Activated CD4-positive, CD25-positive, alpha-beta regulatory T cell (primary cell): ENCODE results near the gene AOC1.
"Not testable (repeated sequence)": the region's sequence is repeated elsewhere in the genome, so short reads cannot be mapped to it uniquely, and the experiment has no call there.

ENCODE experiments used
- DNase-seq, 4 experiments: peaks; one replicate each; lab custom pipeline; 2025; lab: John Stamatoyannopoulos, UW

AOC1 gene, protein sequence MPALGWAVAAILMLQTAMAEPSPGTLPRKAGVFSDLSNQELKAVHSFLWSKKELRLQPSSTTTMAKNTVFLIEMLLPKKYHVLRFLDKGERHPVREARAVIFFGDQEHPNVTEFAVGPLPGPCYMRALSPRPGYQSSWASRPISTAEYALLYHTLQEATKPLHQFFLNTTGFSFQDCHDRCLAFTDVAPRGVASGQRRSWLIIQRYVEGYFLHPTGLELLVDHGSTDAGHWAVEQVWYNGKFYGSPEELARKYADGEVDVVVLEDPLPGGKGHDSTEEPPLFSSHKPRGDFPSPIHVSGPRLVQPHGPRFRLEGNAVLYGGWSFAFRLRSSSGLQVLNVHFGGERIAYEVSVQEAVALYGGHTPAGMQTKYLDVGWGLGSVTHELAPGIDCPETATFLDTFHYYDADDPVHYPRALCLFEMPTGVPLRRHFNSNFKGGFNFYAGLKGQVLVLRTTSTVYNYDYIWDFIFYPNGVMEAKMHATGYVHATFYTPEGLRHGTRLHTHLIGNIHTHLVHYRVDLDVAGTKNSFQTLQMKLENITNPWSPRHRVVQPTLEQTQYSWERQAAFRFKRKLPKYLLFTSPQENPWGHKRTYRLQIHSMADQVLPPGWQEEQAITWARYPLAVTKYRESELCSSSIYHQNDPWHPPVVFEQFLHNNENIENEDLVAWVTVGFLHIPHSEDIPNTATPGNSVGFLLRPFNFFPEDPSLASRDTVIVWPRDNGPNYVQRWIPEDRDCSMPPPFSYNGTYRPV

GRCh38 chr7:150852371-150852905 is at the start of gene AOC1:
Gene AOC1 (plus strand): TSS chr7:150852517. CDS start chr7:150856471, 3,954 bp downstream.
- no peak for DNase-seq

DNA sequence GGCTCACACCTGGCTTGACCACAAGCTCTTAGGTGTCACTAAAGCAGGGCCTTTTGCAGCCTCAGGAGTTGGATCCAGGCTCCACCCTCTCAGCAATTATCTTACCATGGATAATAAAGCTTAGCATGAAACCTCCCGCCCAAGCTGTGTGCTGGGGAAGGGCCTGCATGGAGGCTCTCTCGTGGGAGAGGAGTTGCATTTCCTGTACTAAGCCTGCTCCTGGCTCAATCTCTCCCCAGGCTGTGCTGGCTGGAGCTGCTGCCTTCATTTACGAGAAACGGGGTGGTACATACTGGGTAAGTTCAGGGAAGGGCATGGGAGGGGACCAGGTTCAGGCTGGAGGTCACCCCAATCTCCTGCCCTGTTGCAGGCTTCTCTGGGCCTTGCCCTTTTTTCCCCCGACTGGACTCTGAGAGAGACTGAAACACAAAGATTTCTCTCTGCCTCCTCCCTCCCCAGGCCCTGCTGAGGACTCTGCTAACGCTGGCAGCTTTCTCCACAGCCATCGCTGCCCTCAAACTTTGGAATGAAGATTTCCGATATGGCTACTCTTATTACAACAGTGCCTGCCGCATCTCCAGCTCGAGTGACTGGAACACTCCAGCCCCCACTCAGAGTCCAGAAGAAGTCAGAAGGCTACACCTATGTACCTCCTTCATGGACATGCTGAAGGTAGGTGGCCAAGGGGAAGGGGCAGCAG is 49.0 kb upstream of the AOC1 start:
- no peak for DNase-seq

GRCh38 chr7:150804802-150805201 is 47.5 kb upstream of the AOC1 start:
- no peak for DNase-seq

DNA sequence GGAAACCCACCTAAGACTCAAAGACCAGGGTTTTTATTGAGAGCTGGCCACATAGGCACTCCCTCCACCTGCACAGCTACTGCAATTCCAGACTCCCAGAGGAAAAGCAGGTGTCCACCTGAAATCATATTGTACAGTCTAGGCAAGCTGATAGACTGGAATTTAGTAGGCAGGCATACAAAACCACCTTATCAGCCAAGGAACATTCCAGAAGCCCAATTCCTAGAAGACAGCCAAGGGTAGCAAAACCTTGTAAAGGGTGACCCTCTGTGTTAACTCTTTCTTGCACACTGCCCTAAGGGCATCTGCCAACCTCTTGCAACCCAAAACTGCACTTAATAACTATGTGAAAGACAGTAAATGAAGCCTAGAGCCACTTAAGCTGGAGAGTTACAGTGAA is 46.5 kb upstream of the AOC1 start:
- DNase-seq: no peak

DNA sequence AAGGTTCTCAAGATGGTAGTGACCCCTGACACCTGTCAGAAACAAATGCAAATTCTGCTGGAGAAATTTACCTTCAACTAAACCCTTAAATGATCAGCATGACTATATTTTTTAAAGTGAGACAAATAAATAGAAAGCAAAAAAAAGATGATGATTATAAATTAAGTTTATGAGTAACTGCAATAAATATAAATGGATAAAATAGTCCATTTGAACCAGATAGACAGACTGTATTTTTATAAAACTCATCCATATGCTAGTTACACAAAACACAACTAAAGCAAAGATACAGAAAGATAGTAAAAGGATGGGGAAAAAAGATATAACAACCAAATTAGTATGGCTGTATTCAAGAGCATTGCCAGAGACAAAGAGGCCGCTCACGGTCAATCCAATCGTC is 45.9 kb upstream of the AOC1 start:
- no peak for DNase-seq

DNA sequence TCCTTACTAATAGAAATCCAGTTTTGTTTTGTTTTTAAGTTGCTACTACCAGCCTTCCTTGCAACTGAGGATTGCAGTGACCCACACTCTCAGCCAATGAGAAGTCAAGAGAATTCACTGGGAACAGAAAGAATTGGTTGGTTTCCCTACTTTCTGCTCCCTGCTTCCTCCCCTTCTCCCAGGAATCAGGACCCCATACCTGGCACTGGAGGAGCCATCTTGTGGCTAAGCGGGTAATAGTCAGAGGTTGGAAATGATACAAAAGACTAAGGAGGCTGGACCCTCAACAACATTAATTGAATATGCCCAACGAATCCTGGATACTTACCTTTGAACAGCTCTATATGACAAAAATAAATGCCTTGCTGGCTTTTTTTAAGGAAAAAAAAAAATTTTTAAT is 45.5 kb upstream of the AOC1 start:
- DNase-seq: no peak

DNA sequence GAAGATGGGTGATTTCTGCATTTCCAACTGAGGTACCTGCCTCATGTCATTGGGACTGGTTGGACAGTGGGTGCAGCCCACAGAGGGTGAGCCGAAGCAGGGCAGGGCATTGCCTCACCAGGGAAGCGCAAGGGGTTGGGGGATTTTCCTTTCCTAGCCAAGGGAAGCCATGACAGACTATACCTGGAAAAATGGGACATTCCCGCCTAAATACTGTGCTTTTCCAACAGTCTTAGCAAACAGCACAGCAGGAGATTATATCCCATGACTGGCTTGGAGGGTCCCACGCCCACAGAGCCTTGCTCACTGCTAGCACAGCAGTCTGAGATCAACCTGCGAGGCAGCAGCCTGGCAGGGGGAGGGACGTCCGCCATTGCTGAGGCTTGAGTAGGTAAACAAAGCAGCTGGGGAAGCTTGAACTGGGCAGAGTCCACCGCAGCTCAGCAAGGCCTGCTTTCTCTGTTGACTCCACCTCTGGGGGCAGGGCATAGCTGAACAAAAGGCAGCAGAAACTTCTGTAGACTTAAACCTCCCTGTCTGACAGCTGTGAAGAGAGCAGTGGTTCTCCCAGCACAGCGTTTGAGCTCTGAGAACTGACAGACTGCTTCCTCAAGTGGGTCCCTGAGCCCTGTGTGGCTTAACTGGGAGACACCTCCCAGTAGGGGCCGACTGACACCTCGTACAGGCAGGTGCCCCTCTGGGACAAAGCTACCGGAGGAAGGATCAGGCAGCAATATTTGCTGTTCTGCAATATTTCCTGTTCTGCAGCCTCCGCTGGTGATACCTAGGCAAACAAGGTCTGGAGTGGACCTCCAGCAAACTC is 44.5 kb upstream of the AOC1 start:
- DNase-seq: not testable (repeated sequence)

DNA sequence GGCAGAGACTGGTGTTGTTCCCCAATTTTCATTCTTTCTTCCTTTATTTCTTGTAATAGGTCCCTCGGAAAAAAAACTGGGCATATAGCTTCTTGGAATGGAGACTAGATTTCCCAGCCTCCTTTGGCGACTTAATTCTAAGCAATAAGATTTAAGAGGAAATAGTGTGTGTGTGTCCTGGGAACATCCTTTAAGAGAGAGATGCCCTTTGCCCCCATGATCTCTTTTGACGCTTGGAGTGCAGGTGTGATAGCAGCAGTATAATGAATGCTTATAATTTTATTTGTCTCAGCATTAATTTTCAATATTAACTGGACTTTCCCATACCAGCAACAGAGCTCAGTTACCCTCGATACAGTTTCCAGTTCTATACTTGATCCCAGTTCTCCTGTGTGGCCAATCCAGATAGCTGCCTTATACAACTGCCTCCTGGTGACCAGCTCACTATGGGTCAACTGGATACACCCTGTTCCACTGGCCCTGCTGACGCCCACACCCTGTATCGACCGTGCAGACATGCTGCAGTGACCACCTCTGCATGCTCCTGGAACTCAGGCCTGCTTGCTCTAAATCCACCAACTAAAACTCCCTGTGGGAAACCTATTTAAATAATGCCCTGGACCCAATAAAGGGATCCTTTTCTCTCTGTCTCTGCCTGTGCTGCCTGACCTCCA is 37.9 kb upstream of the AOC1 start:
- DNase-seq: no peak

DNA sequence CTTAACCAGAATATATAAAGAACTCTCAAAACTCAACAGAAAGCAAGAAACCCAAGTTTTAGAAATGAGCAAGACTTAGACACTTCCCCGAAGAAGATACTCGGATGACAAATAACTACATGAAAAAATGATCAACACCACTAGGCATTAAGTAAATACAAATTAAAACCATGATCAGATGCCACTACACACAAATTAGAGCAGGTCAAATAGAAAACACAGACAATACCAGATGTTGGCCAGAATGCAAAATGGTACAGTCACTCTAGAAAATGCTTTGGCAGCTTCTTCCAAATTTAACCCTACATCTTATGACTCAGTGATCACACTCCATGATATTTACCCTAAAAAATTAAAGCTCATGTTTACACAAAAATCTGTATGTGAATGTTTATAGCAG is 33.3 kb upstream of the AOC1 start:
- no peak for DNase-seq

DNA sequence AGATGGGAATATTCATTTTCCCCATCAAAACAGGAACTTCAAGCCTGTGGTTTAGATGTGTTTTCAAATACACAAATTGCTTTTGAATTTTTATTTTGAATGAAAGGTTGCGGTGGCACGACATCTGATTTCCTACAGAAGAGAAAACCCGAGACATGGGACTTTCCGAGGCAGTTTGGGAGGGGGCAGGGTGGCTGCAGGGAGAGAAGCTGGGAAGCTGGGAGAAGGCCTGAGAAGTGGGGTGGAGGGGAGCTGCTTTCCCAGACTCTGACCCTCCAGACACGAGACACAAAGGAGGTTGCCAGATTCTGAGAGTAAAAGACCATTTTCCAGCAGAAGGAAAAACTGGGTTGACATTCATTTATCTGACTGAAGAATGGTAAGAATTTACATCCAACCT is 32.2 kb upstream of the AOC1 start:
- no peak for DNase-seq

DNA sequence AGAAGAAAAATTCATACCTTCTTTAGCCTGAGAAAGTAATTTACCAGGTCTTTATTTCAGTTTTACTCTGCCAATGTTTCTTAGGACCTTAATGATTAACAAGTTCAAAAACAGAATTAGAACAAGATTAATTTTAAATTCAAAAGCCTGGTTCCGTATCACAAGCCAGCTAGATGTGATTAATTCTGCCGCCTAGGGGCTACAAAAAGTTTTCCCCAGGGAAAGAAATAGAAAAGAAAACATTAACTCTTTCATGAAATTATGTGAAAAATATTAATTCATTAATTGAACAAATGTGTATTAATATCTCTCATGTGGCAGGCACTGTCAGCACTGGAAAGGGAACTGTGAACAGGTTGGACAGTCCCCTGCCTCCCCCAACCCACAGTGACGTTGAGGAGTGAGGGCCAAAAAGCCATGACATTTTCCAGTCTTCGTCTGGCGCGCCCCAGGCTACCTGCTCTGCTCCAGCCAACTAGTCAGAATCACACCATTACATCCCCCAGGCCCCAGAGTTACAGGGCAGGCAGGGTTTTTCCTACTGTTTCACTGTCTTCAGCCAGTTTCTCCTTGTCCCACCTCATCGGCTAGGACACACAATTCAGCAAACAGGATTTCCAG is 31.6 kb upstream of the AOC1 start:
- DNase-seq: no peak

GRCh38 chr7:150823043-150823442 is 29.3 kb upstream of the AOC1 start:
- DNase-seq: no peak

DNA sequence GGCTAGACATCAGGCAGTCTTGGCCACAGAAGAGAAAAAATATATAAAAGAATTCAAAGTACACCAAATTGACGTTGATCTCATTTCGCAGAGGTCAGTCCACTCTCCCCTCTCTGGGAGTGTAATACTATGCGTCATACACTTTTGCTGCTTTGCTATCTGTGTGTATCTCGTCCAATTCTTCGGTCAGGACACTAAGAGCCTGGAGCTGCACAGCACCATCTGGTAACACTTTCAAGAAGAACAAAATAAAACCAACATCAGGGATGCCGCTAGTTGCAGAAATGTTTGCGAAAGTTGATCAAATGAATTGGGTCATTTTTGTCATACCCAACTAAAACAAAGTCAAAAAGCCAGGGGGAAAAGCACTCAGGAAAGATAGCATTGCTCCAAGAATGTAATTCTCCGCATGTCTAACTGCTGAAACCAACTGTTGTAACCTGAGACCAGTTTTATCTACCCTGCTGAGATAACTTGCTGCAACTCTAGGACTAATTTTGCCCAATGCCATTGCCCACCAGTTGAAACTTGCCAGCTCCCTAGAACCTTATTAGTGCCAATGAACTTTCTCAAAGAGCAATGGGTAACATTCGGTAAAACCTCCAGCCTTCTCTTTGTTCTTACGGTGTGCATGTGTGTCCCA is 28.7 kb upstream of the AOC1 start:
- DNase-seq: no peak

DNA sequence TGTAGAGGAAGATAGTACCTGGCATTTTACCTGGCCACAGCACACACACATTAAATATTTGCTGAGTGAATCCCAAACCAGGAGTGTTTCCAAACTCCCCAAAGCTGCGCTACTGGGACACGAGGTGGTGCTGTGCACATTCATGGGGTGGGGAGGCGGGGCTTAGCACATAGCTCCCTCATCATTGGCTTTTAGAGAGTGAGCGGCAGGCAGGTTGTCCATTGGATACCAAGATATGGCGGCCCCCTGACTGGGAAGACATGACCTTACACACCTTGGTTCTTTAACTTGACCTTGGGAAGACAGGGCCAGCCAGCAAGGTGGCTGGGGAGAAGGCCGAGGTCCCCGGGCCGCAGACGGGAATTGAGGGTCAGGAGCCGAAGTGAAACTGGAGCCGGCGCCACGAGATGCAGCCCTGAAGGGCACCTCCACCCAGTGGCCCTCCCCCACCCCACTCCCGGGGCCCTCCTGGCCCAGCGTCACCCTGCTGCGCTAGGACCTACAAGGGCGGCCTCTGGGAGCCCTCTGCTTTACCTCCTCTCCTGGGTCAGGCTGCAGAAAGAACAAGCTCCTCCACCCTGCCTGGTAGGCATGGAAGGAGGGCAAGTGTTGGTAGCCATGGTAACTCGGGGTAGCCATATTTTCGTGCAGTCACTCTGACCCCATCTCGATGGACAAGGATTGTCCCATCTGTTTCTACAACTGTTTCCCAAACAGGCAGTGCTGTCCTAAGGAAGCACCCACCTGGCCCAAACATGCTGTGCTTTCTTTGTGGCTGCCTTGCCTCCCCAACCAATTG is 27.7 kb upstream of the AOC1 start:
- no peak for DNase-seq

GRCh38 chr7:150826061-150826849 is 26.1 kb upstream of the AOC1 start:
- no peak for DNase-seq

DNA sequence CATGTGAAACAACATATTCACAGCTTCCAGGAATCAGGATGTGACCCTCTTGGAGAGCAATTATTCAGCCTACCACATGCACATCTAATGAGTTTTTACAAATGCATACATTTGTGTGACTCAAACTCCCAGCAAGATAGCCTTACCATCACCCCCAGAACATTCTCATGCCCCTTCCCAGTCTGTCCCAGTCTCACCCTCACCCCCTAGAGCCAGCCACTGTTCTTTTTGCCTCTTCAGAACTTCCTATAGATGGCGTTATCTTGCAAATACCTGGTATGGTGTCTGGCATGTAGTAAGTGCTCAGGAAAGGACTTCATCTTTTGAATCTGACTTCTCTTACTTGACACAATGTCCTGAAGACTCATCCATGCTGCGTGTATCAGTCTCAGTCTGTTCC is 23.9 kb upstream of the AOC1 start:
- DNase-seq: no peak

- DNase-seq: no peak
These were observed 22.9 kb upstream of the AOC1 start for GRCh38 chr7:150829426-150829825.

- DNase-seq: no peak
These were observed 21.4 kb upstream of the AOC1 start for GRCh38 chr7:150830937-150831336.
